GM21367 (cell line): ENCODE results near the gene HTR3D.
"Not testable (repeated sequence)": the region's sequence is repeated elsewhere in the genome, so short reads cannot be mapped to it uniquely, and the experiment has no call there.

Experiments used
- ATAC-seq: cut with Tn5 transposase; IDR thresholded peaks from one replicate; pipeline ENCODE4 v1.9.1; 2021; ENCODE audit not compliant: unreplicated experiment

Gene HTR3D

GRCh38 chr3:184062637-184063036 lies 31.1 kb downstream of the HTR3D start:
- ATAC-seq, result no peak

GRCh38 chr3:184066211-184066610 lies 34.7 kb downstream of the HTR3D start:
- ATAC-seq, result no peak

GRCh38 chr3:184067573-184068055 lies 36.1 kb downstream of the HTR3D start:
- no peak for ATAC-seq

GRCh38 chr3:184068344-184068743 lies 36.8 kb downstream of the HTR3D start:
- no peak for ATAC-seq

- not testable (repeated sequence) for ATAC-seq
Observed at GRCh38 chr3:184071142-184071541, 39.6 kb downstream of the HTR3D start.

GRCh38 chr3:184073621-184074020 lies 42.1 kb downstream of the HTR3D start:
- ATAC-seq, result no peak

- no peak for ATAC-seq
Observed at GRCh38 chr3:184075901-184076300, 44.4 kb downstream of the HTR3D start.

GRCh38 chr3:184077881-184078280 lies 46.3 kb downstream of the HTR3D start:
- no peak for ATAC-seq

- no peak for ATAC-seq
Observed at GRCh38 chr3:184078851-184079250, 47.3 kb downstream of the HTR3D start.

- ATAC-seq, result no peak
Observed at GRCh38 chr3:184081116-184081830, 49.7 kb downstream of the HTR3D start.

GRCh38 chr3:184082034-184082433 lies 50.5 kb downstream of the HTR3D start:
- no peak for ATAC-seq

- no peak for ATAC-seq
Observed at GRCh38 chr3:184082465-184082864, 50.9 kb downstream of the HTR3D start.

GRCh38 chr3:184085389-184085852 lies 53.9 kb downstream of the HTR3D start:
- ATAC-seq, result no peak
